Vagina (tissue), 2 donors: ENCODE measurements around the gene DRG2.

Experiments used
- CTCF ChIP-seq, 3 experiments: fragments of 450-650 bp in 2 of 3; fragments of 200-600 bp in 1 of 3; sonication (generic) in 1 of 3; IDR thresholded peaks; one replicate each; pipeline ENCODE4 v1.5.1; 2017 to 2019; ENCODE audit warnings: antibody characterized with exemption in 3 of 3, mild to moderate bottlenecking in 2 of 3, moderate library complexity in 2 of 3
- POLR2A ChIP-seq, 2 donors: fragments of 450-650 bp; IDR thresholded peaks; one replicate each; pipeline ENCODE4 v1.6.1; 2017; ENCODE audit warnings: antibody characterized with exemption in 2 of 2, mild to moderate bottlenecking in 2 of 2, moderate library complexity in 2 of 2

GRCh38 chr17:18087610-18088491 lies at the start of gene DRG2:
- TF ChIP-seq POLR2A (IDR thresholded peaks at IDR 0.05) = peak in 1 of 2 donors; percentile 20
- TF ChIP-seq CTCF (IDR thresholded peaks at IDR 0.05) = peak in 2 of 3 experiments; percentile 15 to 18
